Measurements from ENCODE around the gene CCDC171. TPM values are rescaled to one million over a fixed set of nuclear protein-coding genes. Genes with fewer than 3 reads are reported as not detected.

The CCDC171 gene
- total and polyA plus RNA-seq, 2 of the 13 experiments (the other 11 are each of a cell fraction or from before 2014, with no cell fraction given) = 0.95 to 2.5 TPM

GRCh38 chr9:15744196-15744595 lies 191.4 kb downstream of the CCDC171 start (continued):
- TF ChIP-seq ZNF704 (CRISPR knock-in tag; IDR thresholded peaks at IDR 0.05; ENCODE audit: borderline replicate concordance) = no peak
- TF ChIP-seq NONO (IDR thresholded peaks at IDR 0.05) = no peak
- no peak for TF ChIP-seq NONO (CRISPR knock-in tag; conservative IDR thresholded peaks at IDR 0.05)
- TF ChIP-seq FOXK1 (CRISPR knock-in tag; IDR thresholded peaks at IDR 0.05; ENCODE audit: borderline replicate concordance, low read depth) = no peak
- TF ChIP-seq ZNF772 (CRISPR knock-in tag; IDR thresholded peaks at IDR 0.05) = no peak
- TF ChIP-seq ZNF709 (CRISPR knock-in tag; IDR thresholded peaks at IDR 0.05) = no peak
- no peak for TF ChIP-seq ZFP41 (CRISPR knock-in tag; IDR thresholded peaks at IDR 0.05; ENCODE audit: borderline replicate concordance)
- no peak for TF ChIP-seq ZBTB37 (CRISPR knock-in tag; IDR thresholded peaks at IDR 0.05)
- no peak for TF ChIP-seq ZNF646 (CRISPR knock-in tag; IDR thresholded peaks at IDR 0.05)
- TF ChIP-seq, protein P1, sequence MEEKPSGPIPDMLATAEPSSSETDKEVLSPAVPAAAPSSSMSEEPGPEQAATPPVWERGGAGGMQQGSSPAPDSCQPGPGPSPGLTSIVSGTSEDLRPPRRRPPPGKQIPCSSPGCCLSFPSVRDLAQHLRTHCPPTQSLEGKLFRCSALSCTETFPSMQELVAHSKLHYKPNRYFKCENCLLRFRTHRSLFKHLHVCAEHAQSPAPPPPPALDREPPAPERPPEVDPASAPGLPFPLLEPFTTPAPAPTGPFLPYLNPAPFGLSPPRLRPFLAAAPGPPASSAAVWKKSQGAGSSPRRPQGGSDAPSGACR (CRISPR knock-in tag; IDR thresholded peaks at IDR 0.05) = no peak

All from HepG2 (cell line).